Neural progenitor cell (in vitro differentiated cells): ENCODE data around the gene F2RL1. TPM values are rescaled to one million over a fixed set of nuclear protein-coding genes. Genes with fewer than 3 reads are reported as not detected.

Experiments
- DNase-seq: peaks from one replicate; pipeline ENCODE4 v3.0.0-alpha.2; 2016; ENCODE audit warnings: low spot score
- H2AFZ ChIP-seq: fragments of 200-600 bp; sonication (generic); replicated peaks from 2 replicates; pipeline ENCODE4 v1.6.1; 2016; ENCODE audit warnings: antibody characterized with exemption
- H3F3A ChIP-seq: fragments of 200-600 bp; sonication (generic); 2 replicates; pipeline ENCODE4 v1.6.1; 2016; ENCODE audit warnings: antibody characterized with exemption, low read depth
- H3K27ac ChIP-seq: fragments of 200-600 bp; sonication (generic); 2 replicates; pipeline ENCODE4 v1.5.1; 2016; ENCODE audit warnings: mild to moderate bottlenecking
- H3K27me3 ChIP-seq: fragments of 200-600 bp; sonication (generic); 2 replicates; pipeline ENCODE4 v1.6.1; 2016; ENCODE audit warnings: mild to moderate bottlenecking, moderate library complexity
- H3K36me3 ChIP-seq: fragments of 200-600 bp; sonication (generic); 2 replicates; pipeline ENCODE4 v1.5.1; 2016
- H3K4me1 ChIP-seq: fragments of 200-600 bp; sonication (generic); 2 replicates; pipeline ENCODE4 v1.6.1; 2016; ENCODE audit warnings: mixed run types
- H3K4me2 ChIP-seq: fragments of 200-600 bp; sonication (generic); 2 replicates; pipeline ENCODE4 v1.6.1; 2016
- H3K4me3 ChIP-seq: fragments of 200-600 bp; sonication (generic); 2 replicates; pipeline ENCODE4 v1.5.1; 2016
- H3K79me2 ChIP-seq: fragments of 200-600 bp; sonication (generic); 2 replicates; pipeline ENCODE4 v1.6.1; 2016; ENCODE audit warnings: low read depth
- H3K9ac ChIP-seq: fragments of 200-600 bp; sonication (generic); 2 replicates; pipeline ENCODE4 v1.6.1; 2016
- H3K9me3 ChIP-seq: fragments of 200-600 bp; sonication (generic); 2 replicates; pipeline ENCODE4 v1.5.1; 2016; ENCODE audit warnings: low read depth
- H4K20me1 ChIP-seq: fragments of 200-600 bp; sonication (generic); 2 replicates; pipeline ENCODE4 v1.6.1; 2016; ENCODE audit warnings: low read depth
- H3K27ac Mint-ChIP-seq: 3 replicates; pipeline ENCODE4 v1.8.0; 2021; ENCODE audit warnings: mixed read lengths
- H3K27me3 Mint-ChIP-seq: 2 replicates; pipeline ENCODE4 v1.8.0; 2022; ENCODE audit warnings: low read depth, mild to moderate bottlenecking, inconsistent platforms, moderate library complexity, mixed read lengths; ENCODE audit not compliant: insufficient read depth
- H3K36me3 Mint-ChIP-seq: 3 replicates; pipeline ENCODE4 v1.8.0; 2021; ENCODE audit warnings: mixed read lengths
- H3K4me1 Mint-ChIP-seq: 3 replicates; pipeline ENCODE4 v1.8.0; 2021; ENCODE audit warnings: mixed read lengths
- H3K4me3 Mint-ChIP-seq: 3 replicates; pipeline ENCODE4 v1.8.0; 2021; ENCODE audit warnings: mild to moderate bottlenecking, moderate library complexity, mixed read lengths
- H3K9me3 Mint-ChIP-seq: 3 replicates; pipeline ENCODE4 v1.8.0; 2020; ENCODE audit warnings: mixed read lengths
- EZH2 ChIP-seq: fragments of 200-600 bp; sonication (generic); IDR thresholded peaks from 2 replicates; pipeline ENCODE4 v1.6.1; 2017; ENCODE audit warnings: antibody characterized with exemption, mild to moderate bottlenecking, moderate library complexity
- EZH2phosphoT487 ChIP-seq: fragments of 200-600 bp; sonication (generic); IDR thresholded peaks from 2 replicates; pipeline ENCODE4 v1.6.1; 2017; ENCODE audit warnings: antibody characterized with exemption
- total RNA-seq: library from RNA; depleted of rRNA; stranded (reverse); fragments of >200 nt; gene quantifications from 2 replicates; pipeline ENCODE4 v1.2.3, GENCODE V29; 2015; ENCODE audit warnings: low replicate concordance
- TF ChIP-seq, protein P1 (sequence below): fragments of 200-600 bp; sonication (generic); IDR thresholded peaks from 2 replicates; pipeline ENCODE4 v1.5.1; 2017; ENCODE audit warnings: antibody characterized with exemption, mild to moderate bottlenecking

F2RL1 gene
- total RNA-seq, 1 donor from 2014 or later: 9.3 TPM

DNA sequence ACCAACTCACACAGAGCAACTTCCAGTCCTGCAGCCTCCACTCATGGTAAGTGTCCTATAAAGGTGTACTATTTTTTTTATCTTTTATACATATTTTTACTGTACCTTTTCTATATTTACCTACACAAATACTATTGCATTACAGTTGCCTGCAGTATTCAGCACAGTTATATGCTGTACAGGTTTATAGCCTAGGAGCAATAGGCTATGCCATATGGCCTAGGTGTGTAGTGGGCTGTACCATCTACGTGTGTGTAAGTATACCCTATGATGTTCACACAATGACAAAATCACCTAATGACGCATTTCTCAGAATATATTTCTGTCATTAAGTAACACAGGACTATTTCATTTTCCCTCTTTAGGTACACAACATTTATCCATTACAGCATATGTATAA is 47.7 kb downstream of the F2RL1 start:
- no peaks in the 10 kb centered on the region for H3K27me3 ChIP-seq
- no peak overlapping the region for H3K9ac ChIP-seq
- H3K4me2 ChIP-seq: no peak overlapping the region
- no peak overlapping the region for H3K4me3 Mint-ChIP-seq
- DNase-seq: no peak
- H2AFZ ChIP-seq: no peak overlapping the region
- no peaks in the 10 kb centered on the region for H3F3A ChIP-seq
- H3K4me3 ChIP-seq: no peak overlapping the region
- H3K4me1 ChIP-seq: peaks cover 3% of the 10 kb centered on the region
- no peak overlapping the region for H3K27ac Mint-ChIP-seq
- H3K79me2 ChIP-seq: no peaks in the 10 kb centered on the region
- no peaks in the 10 kb centered on the region for H3K9me3 Mint-ChIP-seq
- H3K36me3 ChIP-seq: no peaks in the 10 kb centered on the region
- H3K27me3 Mint-ChIP-seq: peaks cover 4% of the 10 kb centered on the region
- no peaks in the 10 kb centered on the region for H4K20me1 ChIP-seq
- H3K27ac ChIP-seq: no peak overlapping the region
- peaks cover 20% of the 10 kb centered on the region for H3K4me1 Mint-ChIP-seq
- H3K36me3 Mint-ChIP-seq: no peaks in the 10 kb centered on the region
- TF ChIP-seq EZH2phosphoT487 (no peak), EZH2 (no peak)
- TF ChIP-seq, protein P1, sequence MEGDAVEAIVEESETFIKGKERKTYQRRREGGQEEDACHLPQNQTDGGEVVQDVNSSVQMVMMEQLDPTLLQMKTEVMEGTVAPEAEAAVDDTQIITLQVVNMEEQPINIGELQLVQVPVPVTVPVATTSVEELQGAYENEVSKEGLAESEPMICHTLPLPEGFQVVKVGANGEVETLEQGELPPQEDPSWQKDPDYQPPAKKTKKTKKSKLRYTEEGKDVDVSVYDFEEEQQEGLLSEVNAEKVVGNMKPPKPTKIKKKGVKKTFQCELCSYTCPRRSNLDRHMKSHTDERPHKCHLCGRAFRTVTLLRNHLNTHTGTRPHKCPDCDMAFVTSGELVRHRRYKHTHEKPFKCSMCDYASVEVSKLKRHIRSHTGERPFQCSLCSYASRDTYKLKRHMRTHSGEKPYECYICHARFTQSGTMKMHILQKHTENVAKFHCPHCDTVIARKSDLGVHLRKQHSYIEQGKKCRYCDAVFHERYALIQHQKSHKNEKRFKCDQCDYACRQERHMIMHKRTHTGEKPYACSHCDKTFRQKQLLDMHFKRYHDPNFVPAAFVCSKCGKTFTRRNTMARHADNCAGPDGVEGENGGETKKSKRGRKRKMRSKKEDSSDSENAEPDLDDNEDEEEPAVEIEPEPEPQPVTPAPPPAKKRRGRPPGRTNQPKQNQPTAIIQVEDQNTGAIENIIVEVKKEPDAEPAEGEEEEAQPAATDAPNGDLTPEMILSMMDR: no peak
- H3K9me3 ChIP-seq: no peaks in the 10 kb centered on the region

DNA sequence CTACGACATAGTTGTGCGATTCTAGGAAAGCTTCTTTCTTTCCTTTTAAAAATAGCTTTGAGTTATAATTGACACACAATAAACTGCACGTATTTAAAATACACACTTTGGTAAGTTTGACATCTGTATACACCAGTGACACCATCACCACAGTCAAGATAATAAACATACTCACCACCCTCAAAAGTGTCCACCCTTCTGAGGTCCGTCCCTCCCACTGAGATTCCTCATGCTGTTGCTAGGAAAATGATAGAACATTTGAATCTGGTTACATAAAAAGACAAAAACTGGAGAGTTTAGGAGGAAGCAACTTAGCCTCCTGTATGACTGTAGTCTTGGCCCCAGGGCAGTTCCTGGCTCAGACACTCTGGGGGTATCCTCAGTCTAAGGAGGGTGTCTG is 48.2 kb downstream of the F2RL1 start:
- Histone ChIP-seq H3F3A (no peaks in the 10 kb centered on the region), H3K4me3 (no peak overlapping the region), H3K27ac (no peak overlapping the region), H3K79me2 (no peaks in the 10 kb centered on the region), H4K20me1 (no peaks in the 10 kb centered on the region), H2AFZ (no peak overlapping the region), H3K9ac (no peak overlapping the region), H3K4me2 (no peak overlapping the region), H3K4me1 (no peaks in the 10 kb centered on the region), H3K27me3 (no peaks in the 10 kb centered on the region), H3K9me3 (no peaks in the 10 kb centered on the region), H3K36me3 (no peaks in the 10 kb centered on the region)
- Mint-ChIP-seq H3K9me3 (no peaks in the 10 kb centered on the region), H3K4me3 (no peak overlapping the region), H3K4me1 (peaks cover 16% of the 10 kb centered on the region), H3K27ac (no peak overlapping the region), H3K27me3 (peaks cover 4% of the 10 kb centered on the region), H3K36me3 (no peaks in the 10 kb centered on the region)
- TF ChIP-seq EZH2: no peak
- no peak for TF ChIP-seq EZH2phosphoT487
- TF ChIP-seq, protein P1: no peak
- DNase-seq: no peak

DNA sequence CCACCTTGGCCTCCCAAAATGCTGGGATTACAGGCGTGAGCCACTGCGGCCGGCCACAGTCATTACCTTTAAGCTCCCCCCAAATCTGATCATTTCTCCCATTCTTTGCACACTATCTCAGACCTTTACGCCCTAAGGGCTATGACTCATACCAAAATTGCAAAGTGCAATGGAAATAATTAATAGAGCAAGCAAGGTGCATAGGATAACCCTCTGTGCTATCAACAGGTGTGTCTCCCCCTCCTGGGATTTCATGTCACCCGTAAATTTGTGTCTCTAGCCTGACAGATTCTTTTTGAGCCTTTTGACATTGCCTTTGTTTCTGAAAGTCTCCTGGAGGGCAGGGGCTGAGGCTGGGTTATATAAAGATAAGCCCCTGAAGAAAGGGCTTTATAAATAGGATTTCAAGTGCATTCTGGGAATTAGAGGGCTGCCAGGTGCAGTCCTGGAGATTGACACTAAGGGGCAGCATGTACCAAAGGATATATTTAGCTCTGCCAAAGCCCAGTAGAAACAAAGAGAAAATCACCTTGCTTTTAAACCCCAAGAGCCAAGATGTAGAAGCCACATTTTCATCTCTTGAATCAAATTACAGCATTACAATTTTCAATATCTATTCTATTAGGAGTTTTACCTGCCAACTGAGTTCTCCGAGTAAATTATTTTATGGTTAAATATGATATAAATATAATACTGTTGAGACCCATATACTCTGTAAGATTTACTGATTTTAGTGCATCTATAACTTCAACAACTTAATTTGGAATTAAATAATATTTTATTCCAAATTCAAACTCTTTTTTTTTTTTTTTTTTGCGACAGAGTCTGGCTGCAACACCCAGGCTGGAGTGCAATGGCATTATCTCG is 49.2 kb downstream of the F2RL1 start:
- no peaks in the 10 kb centered on the region for H3K36me3 ChIP-seq
- no peak overlapping the region for H3K4me2 ChIP-seq
- no peaks in the 10 kb centered on the region for H3K9me3 ChIP-seq
- H3K9me3 Mint-ChIP-seq: no peaks in the 10 kb centered on the region
- H3K9ac ChIP-seq: no peak overlapping the region
- no peak overlapping the region for H3K4me3 Mint-ChIP-seq
- no peaks in the 10 kb centered on the region for H3K36me3 Mint-ChIP-seq
- H4K20me1 ChIP-seq: no peaks in the 10 kb centered on the region
- H3K4me3 ChIP-seq: no peak overlapping the region
- no peak for TF ChIP-seq EZH2phosphoT487
- TF ChIP-seq EZH2: no peak
- TF ChIP-seq, protein P1: peak; percentile 91
- H3K79me2 ChIP-seq: no peaks in the 10 kb centered on the region
- H3K27me3 ChIP-seq: no peaks in the 10 kb centered on the region
- H3K27me3 Mint-ChIP-seq: peaks cover 2% of the 10 kb centered on the region
- peak; percentile 81 for DNase-seq
- no peaks in the 10 kb centered on the region for H3K4me1 ChIP-seq
- no peaks in the 10 kb centered on the region for H3F3A ChIP-seq
- peaks cover 11% of the 10 kb centered on the region for H3K4me1 Mint-ChIP-seq
- no peak overlapping the region for H3K27ac ChIP-seq
- H3K27ac Mint-ChIP-seq: no peak overlapping the region
- H2AFZ ChIP-seq: no peak overlapping the region
